ENCODE data around the gene GOLGA1.

GRCh38 chr9:124886461-124886860 lies 54.4 kb downstream of the GOLGA1 start:
- TF ChIP-seq CTCF (IDR thresholded peaks at IDR 0.05; ENCODE audit: low read length) (no peak), EZH2phosphoT487 (IDR thresholded peaks at IDR 0.05; ENCODE audit: low read length) (no peak)
